H1 (cell line): ENCODE results near the gene FAM184B. TPM values are rescaled to one million over a fixed set of nuclear protein-coding genes. Genes with fewer than 3 reads are reported as not detected.

Source experiments
- KDM4A ChIP-seq: IDR thresholded peaks from one replicate; pipeline ENCODE4 v1.7.1; 2012; ENCODE audit warnings: low read depth, mild to moderate bottlenecking, moderate library complexity, low read length, inconsistent platforms; ENCODE audit not compliant: severe bottlenecking
- RAD21 ChIP-seq, 2 experiments: IDR thresholded peaks in 1 of 2; conservative IDR thresholded peaks in 1 of 2; 2 replicates each; pipeline ENCODE4 v1.6.1; 2011; ENCODE audit warnings: low read depth in 2 of 2, low read length in 2 of 2, improper control_type of control experiment in 1 of 2, inconsistent platforms in 1 of 2, mild to moderate bottlenecking in 1 of 2, moderate library complexity in 1 of 2
- RBBP5 ChIP-seq: IDR thresholded peaks from 2 replicates; pipeline ENCODE4 v1.7.1; 2012; ENCODE audit warnings: low read depth, mild to moderate bottlenecking, inconsistent platforms, low read length, moderate library complexity, borderline replicate concordance
- SIX5 ChIP-seq: IDR thresholded peaks from 2 replicates; pipeline ENCODE4 v1.6.1; 2011; ENCODE audit warnings: mild to moderate bottlenecking, low read depth, low read length
- TAF1 ChIP-seq: IDR thresholded peaks from 2 replicates; pipeline ENCODE4 v1.6.1; 2011; ENCODE audit warnings: mild to moderate bottlenecking, low read depth, low read length
- polyA plus RNA-seq, 7 experiments: library from polyadenylated mRNA; depleted of rRNA in 3 of 7; stranded (reverse) in 5 of 7; unstranded in 2 of 7; fragments of >200 nt in 5 of 7; fragments of 200-250 nt in 2 of 7; gene quantifications; 1 replicate in 5 of 7; 2 replicates in 1 of 7; 4 replicates in 1 of 7; pipeline versions ENCODE4 v1.2.1 to v1.2.3, GENCODE V29; 2011 to 2013; ENCODE audit warnings: missing spikeins in 2 of 7, mixed read lengths in 2 of 7
- total RNA-seq: library from RNA; stranded (reverse); fragmentation: NEBNext Ultra II Directional; extraction: Animal tissue kit (Norgen Biotek cat#: 25700); gene quantifications from 2 replicates; pipeline ENCODE4 v1.2.1, GENCODE V29; 2021

The FAM184B gene
- total and polyA plus RNA-seq, 2 of the 8 experiments (the other 6 are each of a cell fraction or from before 2014, with no cell fraction given), result 0.05 to 0.39 TPM

- TF ChIP-seq SIX5, result no peak
- no peak for TF ChIP-seq RAD21 (IDR thresholded peaks at IDR 0.05 in 1 of 2, conservative IDR thresholded peaks at IDR 0.05 in 1 of 2; ENCODE audit: low read depth in 2 of 2, low read length in 2 of 2)
- no peak for TF ChIP-seq RBBP5
- TF ChIP-seq KDM4A, result no peak
- TF ChIP-seq TAF1, result no peak
Observed at GRCh38 chr4:17630228-17630627, 151.2 kb downstream of the FAM184B start (continued).
